ENCODE measurements around the gene OBP2A.

DNA sequence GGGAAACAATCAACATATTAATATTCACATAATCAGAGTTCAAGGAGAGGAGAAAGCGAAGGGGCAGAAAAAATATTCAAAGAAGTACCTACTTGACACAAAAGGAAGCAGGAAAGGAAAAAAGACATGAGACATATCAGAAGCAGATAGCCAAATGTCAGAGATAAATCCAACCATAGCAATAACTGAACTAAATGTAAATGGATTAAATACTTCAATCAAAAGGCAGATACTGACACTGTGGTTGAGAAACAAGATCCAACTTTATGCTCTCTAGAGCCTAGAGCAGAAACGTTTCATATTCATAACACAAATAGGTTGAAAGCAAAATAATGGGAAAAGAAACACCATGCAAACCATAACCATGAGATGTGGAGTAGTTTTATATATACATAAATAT lies 36.5 kb upstream of the OBP2A start:
- TF ChIP-seq, protein P1, sequence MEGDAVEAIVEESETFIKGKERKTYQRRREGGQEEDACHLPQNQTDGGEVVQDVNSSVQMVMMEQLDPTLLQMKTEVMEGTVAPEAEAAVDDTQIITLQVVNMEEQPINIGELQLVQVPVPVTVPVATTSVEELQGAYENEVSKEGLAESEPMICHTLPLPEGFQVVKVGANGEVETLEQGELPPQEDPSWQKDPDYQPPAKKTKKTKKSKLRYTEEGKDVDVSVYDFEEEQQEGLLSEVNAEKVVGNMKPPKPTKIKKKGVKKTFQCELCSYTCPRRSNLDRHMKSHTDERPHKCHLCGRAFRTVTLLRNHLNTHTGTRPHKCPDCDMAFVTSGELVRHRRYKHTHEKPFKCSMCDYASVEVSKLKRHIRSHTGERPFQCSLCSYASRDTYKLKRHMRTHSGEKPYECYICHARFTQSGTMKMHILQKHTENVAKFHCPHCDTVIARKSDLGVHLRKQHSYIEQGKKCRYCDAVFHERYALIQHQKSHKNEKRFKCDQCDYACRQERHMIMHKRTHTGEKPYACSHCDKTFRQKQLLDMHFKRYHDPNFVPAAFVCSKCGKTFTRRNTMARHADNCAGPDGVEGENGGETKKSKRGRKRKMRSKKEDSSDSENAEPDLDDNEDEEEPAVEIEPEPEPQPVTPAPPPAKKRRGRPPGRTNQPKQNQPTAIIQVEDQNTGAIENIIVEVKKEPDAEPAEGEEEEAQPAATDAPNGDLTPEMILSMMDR (conservative IDR thresholded peaks at IDR 0.05 in 1 of 2, IDR thresholded peaks at IDR 0.05 in 1 of 2; ENCODE audit: low read depth in 1 of 2, low read length in 2 of 2): no peak
- TF ChIP-seq EZH2 (IDR thresholded peaks at IDR 0.05; ENCODE audit: low read length, missing control alignments): no peak

All from fibroblast of lung (primary cell).